Loucy (cell line): ENCODE measurements around the gene CREBRF.

Source experiments
- EZH2phosphoT487 ChIP-seq: fragments of 200-600 bp; IDR thresholded peaks from 2 replicates; pipeline ENCODE4 v1.6.1; 2018; ENCODE audit warnings: antibody characterized with exemption, mild to moderate bottlenecking, moderate library complexity, borderline replicate concordance
- TF ChIP-seq, protein P1 (sequence below): fragments of 200-600 bp; sonication (generic); conservative IDR thresholded peaks from 2 replicates; pipeline ENCODE4 v1.5.1; 2014; ENCODE audit warnings: mild to moderate bottlenecking, antibody characterized with exemption, low read length

DNA sequence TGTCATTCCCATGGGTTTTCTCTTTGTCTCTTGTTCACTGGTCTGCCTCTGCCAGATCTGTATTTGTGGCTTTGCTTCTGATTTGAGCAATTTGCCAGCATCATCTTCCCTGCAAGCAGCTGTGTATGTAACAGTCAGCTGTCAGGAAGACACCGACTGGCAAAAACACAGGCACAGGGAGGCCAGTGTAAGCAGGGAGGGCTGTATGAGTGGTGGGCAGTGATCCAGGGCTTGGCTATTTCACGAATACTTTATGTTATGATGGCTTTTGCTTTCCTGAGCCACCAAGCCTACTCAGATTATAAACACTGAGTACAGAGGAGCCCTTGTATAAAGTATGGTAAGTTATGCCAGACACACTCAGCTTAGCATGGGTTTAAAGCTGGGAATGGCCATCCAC is 99.8 kb downstream of the CREBRF start:
- TF ChIP-seq, protein P1, sequence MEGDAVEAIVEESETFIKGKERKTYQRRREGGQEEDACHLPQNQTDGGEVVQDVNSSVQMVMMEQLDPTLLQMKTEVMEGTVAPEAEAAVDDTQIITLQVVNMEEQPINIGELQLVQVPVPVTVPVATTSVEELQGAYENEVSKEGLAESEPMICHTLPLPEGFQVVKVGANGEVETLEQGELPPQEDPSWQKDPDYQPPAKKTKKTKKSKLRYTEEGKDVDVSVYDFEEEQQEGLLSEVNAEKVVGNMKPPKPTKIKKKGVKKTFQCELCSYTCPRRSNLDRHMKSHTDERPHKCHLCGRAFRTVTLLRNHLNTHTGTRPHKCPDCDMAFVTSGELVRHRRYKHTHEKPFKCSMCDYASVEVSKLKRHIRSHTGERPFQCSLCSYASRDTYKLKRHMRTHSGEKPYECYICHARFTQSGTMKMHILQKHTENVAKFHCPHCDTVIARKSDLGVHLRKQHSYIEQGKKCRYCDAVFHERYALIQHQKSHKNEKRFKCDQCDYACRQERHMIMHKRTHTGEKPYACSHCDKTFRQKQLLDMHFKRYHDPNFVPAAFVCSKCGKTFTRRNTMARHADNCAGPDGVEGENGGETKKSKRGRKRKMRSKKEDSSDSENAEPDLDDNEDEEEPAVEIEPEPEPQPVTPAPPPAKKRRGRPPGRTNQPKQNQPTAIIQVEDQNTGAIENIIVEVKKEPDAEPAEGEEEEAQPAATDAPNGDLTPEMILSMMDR = no peak
- TF ChIP-seq EZH2phosphoT487 = no peak
